Stimulated activated CD4-positive, alpha-beta T cell treated with anti-CD3 and anti-CD28 coated beads, Interleukin-1b, Interleukin-23, amount 100 ng/mL, for 1 hour (primary cell): ENCODE data around the gene LHFPL2.
"Not testable (repeated sequence)": the region's sequence is repeated elsewhere in the genome, so short reads cannot be mapped to it uniquely, and the experiment has no call there.

ENCODE experiments used
- DNase-seq, 2 donors: peaks; one replicate each; pipeline ENCODE4 v3.0.0-alpha.2; 2020; ENCODE audit warnings: low read depth in 2 of 2

LHFPL2 gene

GRCh38 chr5:78648359-78649210 is at the start of gene LHFPL2:
Gene LHFPL2, minus strand, starts transcription at chr5:78648772. Its CDS starts 138,559 bp downstream, at chr5:78510213.
- DNase-seq: no peak

GRCh38 chr5:78696637-78697036 is 48.1 kb upstream of the LHFPL2 start:
- DNase-seq: no peak

- DNase-seq: not testable (repeated sequence)
Measured at GRCh38 chr5:78696052-78696451, 47.5 kb upstream of the LHFPL2 start.

- no peak for DNase-seq
Measured at GRCh38 chr5:78693339-78693738, 44.8 kb upstream of the LHFPL2 start.

- DNase-seq: no peak
Measured at GRCh38 chr5:78691084-78691960, 42.8 kb upstream of the LHFPL2 start.

- no peak for DNase-seq
Measured at GRCh38 chr5:78690253-78690972, 41.8 kb upstream of the LHFPL2 start.

- DNase-seq: no peak
Measured at GRCh38 chr5:78689540-78690252, 41.1 kb upstream of the LHFPL2 start.

GRCh38 chr5:78687514-78687913 is 38.9 kb upstream of the LHFPL2 start:
- not testable (repeated sequence) for DNase-seq

- not testable (repeated sequence) for DNase-seq
Measured at GRCh38 chr5:78683905-78684304, 35.3 kb upstream of the LHFPL2 start.

- DNase-seq: no peak
Measured at GRCh38 chr5:78679905-78680304, 31.3 kb upstream of the LHFPL2 start.

- no peak for DNase-seq
Measured at GRCh38 chr5:78677777-78678668, 29.5 kb upstream of the LHFPL2 start.

- no peak for DNase-seq
Measured at GRCh38 chr5:78675956-78676730, 27.6 kb upstream of the LHFPL2 start.

- DNase-seq: not testable (repeated sequence)
Measured at GRCh38 chr5:78673827-78674226, 25.3 kb upstream of the LHFPL2 start.

- DNase-seq: no peak
Measured at GRCh38 chr5:78672154-78672553, 23.6 kb upstream of the LHFPL2 start.

- DNase-seq: no peak
Measured at GRCh38 chr5:78671609-78672008, 23.0 kb upstream of the LHFPL2 start.

- no peak for DNase-seq
Measured at GRCh38 chr5:78670701-78671269, 22.2 kb upstream of the LHFPL2 start.

- no peak for DNase-seq
Measured at GRCh38 chr5:78669331-78669730, 20.8 kb upstream of the LHFPL2 start.

GRCh38 chr5:78667461-78668103 is 19.0 kb upstream of the LHFPL2 start:
- no peak for DNase-seq

- not testable (repeated sequence) for DNase-seq
Measured at GRCh38 chr5:78666975-78667374, 18.4 kb upstream of the LHFPL2 start.
